ENCODE data around the gene OPN1SW.

Gene OPN1SW

DNA sequence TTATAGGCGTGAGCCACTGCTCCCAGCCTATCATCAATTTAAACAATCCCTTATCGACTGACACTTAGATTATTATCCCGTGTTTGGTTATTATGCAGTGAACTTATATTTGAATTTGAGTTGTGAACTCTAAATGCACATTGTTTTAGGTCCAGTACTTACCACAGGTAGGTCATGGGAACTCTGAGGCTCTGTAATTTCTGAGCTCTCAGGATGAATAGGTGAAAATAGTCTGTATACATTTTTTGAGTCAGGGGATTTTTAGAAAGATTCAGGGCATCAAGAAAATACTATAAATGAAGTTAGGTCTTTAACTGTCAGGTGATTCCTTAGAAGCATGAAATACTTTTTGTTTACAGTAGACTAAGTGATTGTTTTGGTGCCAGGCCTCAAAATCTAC is 25.0 kb upstream of the OPN1SW start:
- Histone ChIP-seq H3K9me3 (no peaks in the 10 kb centered on the region), H3K4me1 (ENCODE audit: control insufficient read depth in 1 of 2, insufficient read depth in 1 of 2, low read depth in 1 of 2, low read length in 1 of 2) (no peaks in the 10 kb centered on the region)

DNA sequence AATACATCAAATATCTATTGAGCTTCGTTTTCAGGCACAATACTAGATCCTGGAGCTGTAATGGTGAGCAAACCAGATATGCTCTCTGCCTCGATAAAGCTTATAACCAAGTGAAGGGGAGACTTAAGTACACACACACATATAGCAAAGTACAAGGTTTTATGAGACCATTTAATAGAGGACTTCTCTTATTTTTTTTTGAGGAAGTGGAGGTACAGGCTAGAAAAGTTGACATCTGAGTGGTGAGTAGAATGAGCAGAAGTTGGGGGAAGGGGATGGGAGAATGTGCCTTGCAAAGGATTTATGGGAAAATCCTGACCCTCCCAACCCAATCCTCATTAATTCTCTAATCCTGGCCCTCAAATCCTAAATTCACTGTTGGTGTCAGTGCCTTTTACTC is 23.9 kb upstream of the OPN1SW start:
- no peaks in the 10 kb centered on the region for H3K9me3 ChIP-seq
- TF ChIP-seq, protein P1, sequence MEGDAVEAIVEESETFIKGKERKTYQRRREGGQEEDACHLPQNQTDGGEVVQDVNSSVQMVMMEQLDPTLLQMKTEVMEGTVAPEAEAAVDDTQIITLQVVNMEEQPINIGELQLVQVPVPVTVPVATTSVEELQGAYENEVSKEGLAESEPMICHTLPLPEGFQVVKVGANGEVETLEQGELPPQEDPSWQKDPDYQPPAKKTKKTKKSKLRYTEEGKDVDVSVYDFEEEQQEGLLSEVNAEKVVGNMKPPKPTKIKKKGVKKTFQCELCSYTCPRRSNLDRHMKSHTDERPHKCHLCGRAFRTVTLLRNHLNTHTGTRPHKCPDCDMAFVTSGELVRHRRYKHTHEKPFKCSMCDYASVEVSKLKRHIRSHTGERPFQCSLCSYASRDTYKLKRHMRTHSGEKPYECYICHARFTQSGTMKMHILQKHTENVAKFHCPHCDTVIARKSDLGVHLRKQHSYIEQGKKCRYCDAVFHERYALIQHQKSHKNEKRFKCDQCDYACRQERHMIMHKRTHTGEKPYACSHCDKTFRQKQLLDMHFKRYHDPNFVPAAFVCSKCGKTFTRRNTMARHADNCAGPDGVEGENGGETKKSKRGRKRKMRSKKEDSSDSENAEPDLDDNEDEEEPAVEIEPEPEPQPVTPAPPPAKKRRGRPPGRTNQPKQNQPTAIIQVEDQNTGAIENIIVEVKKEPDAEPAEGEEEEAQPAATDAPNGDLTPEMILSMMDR (IDR thresholded peaks at IDR 0.05) = no peak
- no peak overlapping the region for H3K4me3 ChIP-seq (ENCODE audit: low read depth in 1 of 2, low read length in 1 of 2)
- no peaks in the 10 kb centered on the region for H3K36me3 ChIP-seq
- H3K4me1 ChIP-seq (ENCODE audit: control insufficient read depth in 1 of 2, insufficient read depth in 1 of 2, low read depth in 1 of 2, low read length in 1 of 2) = no peaks in the 10 kb centered on the region
- no peak overlapping the region for H3K27ac ChIP-seq
- H3K27me3 ChIP-seq = no peaks in the 10 kb centered on the region

More for the DNA sequence above, 25.0 kb upstream of the OPN1SW start:
- Histone ChIP-seq H3K27ac (no peak overlapping the region), H3K4me3 (ENCODE audit: low read depth in 1 of 2, low read length in 1 of 2) (no peak overlapping the region), H3K27me3 (no peaks in the 10 kb centered on the region), H3K36me3 (no peaks in the 10 kb centered on the region)
- TF ChIP-seq, protein P1 (IDR thresholded peaks at IDR 0.05) = no peak

DNA sequence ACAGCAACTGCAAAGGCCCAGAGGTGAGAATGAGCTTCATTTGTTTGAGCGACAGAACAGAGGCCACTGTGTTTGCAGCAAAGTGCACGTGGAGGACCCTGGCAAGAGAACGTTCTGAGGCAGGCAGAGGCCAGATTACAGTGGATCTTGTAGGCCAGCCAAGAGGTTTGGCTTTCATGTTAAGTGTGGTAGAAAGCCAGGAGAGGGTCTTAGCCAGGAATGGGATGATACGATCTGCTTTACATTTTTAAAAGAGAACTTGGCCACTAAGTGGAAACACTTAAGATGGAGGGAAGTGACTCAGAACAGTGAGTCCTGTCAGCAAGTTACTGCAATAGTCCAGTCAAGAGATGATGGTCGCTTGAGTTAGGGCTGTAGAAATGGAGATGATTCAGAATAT is 20.7 kb upstream of the OPN1SW start:
- H3K27me3 ChIP-seq = peaks cover 30% of the 10 kb centered on the region
- H3K9me3 ChIP-seq = no peaks in the 10 kb centered on the region
- H3K4me3 ChIP-seq (ENCODE audit: low read depth in 1 of 2, low read length in 1 of 2) = no peak overlapping the region
- H3K27ac ChIP-seq = no peak overlapping the region
- H3K36me3 ChIP-seq = no peaks in the 10 kb centered on the region
- H3K4me1 ChIP-seq (ENCODE audit: control insufficient read depth in 1 of 2, insufficient read depth in 1 of 2, low read depth in 1 of 2, low read length in 1 of 2) = peaks cover 6% of the 10 kb centered on the region in 2 experiments
- TF ChIP-seq, protein P1 (IDR thresholded peaks at IDR 0.05) = no peak

DNA sequence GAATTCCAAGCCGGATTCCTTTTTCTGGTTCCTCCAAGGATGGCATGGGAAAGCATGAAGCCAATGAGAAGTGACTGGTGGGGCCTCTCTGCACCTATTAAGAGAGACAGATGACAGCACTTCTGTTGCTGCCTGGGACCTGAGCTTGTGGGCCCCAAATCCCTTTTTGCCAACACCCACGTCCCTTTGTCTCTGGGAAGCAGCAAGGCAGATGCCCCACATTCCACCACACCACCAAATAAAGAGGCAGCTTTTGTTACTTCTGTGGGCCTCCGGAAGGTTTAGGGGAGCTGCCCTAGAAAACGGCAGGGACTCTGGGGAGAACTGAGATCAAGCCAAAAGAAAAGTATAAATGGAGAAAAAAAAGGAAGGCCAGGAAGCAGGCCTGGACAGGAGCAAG is 19.5 kb upstream of the OPN1SW start:
- Histone ChIP-seq H3K27ac (no peak overlapping the region), H3K4me3 (ENCODE audit: low read depth in 1 of 2, low read length in 1 of 2) (no peak overlapping the region), H3K27me3 (peaks cover 42% of the 10 kb centered on the region), H3K4me1 (ENCODE audit: control insufficient read depth in 1 of 2, insufficient read depth in 1 of 2, low read depth in 1 of 2, low read length in 1 of 2) (peaks cover 6 to 14% of the 10 kb centered on the region in 2 experiments), H3K36me3 (no peaks in the 10 kb centered on the region), H3K9me3 (no peaks in the 10 kb centered on the region)
- TF ChIP-seq, protein P1 (IDR thresholded peaks at IDR 0.05) = no peak

DNA sequence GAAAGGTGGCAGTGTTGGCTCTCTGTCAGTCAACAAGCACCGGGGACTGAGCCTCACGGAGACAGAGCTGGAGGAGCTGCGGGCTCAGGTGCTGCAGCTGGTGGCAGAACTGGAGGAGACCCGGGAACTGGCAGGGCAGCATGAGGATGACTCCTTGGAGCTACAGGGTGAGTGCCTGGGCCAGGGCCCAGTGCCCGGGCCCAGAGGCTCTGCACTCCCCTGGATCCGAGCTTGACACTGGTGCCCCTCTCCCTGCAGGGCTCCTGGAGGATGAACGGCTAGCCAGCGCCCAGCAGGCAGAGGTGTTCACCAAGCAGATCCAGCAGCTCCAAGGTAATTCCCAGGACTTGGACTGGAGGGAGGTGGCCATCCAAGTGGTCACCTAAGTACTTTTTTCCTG is 18.8 kb upstream of the OPN1SW start:
- no peak overlapping the region for H3K4me3 ChIP-seq (ENCODE audit: low read depth in 1 of 2, low read length in 1 of 2)
- H3K27ac ChIP-seq = no peak overlapping the region
- no peaks in the 10 kb centered on the region for H3K9me3 ChIP-seq
- H3K27me3 ChIP-seq = peaks cover 49% of the 10 kb centered on the region
- TF ChIP-seq, protein P1 (IDR thresholded peaks at IDR 0.05) = no peak
- H3K36me3 ChIP-seq = no peaks in the 10 kb centered on the region
- H3K4me1 ChIP-seq (ENCODE audit: control insufficient read depth in 1 of 2, insufficient read depth in 1 of 2, low read depth in 1 of 2, low read length in 1 of 2) = peaks cover 6 to 14% of the 10 kb centered on the region in 2 experiments

DNA sequence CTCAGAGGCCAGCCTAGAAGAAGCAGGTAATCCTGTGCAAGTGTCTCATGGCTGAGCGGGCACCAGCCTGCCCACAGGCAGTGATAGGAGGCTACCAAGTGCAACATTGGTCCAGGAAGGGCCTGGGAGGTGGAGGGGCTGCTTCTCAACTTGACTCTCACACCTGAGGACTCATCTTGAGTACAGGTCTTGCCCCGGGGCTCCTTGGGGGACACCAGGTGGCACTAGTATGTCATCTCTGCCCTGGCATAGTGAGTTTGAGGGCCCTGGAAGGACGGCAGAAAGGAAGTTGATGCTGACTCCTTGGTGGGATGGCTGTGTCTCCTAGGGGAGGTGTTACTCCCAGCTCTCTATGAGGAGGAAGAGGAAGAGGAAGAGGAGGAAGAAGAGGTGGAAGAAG is 18.4 kb upstream of the OPN1SW start:
- H3K4me1 ChIP-seq (ENCODE audit: control insufficient read depth in 1 of 2, insufficient read depth in 1 of 2, low read depth in 1 of 2, low read length in 1 of 2) = peaks cover 6 to 14% of the 10 kb centered on the region in 2 experiments
- H3K4me3 ChIP-seq (ENCODE audit: low read depth in 1 of 2, low read length in 1 of 2) = no peak overlapping the region
- peaks cover 53% of the 10 kb centered on the region for H3K27me3 ChIP-seq
- no peaks in the 10 kb centered on the region for H3K36me3 ChIP-seq
- no peak overlapping the region for H3K27ac ChIP-seq
- TF ChIP-seq, protein P1 (IDR thresholded peaks at IDR 0.05) = no peak
- H3K9me3 ChIP-seq = no peaks in the 10 kb centered on the region

Data from neutrophil (primary cell).